NCI-H187 (cell line): ENCODE results near the gene MGMT.

Experiments
- DNase-seq, 2 experiments: peaks; one replicate each; lab custom pipeline; 2025; lab: John Stamatoyannopoulos, UW

Gene MGMT

DNA sequence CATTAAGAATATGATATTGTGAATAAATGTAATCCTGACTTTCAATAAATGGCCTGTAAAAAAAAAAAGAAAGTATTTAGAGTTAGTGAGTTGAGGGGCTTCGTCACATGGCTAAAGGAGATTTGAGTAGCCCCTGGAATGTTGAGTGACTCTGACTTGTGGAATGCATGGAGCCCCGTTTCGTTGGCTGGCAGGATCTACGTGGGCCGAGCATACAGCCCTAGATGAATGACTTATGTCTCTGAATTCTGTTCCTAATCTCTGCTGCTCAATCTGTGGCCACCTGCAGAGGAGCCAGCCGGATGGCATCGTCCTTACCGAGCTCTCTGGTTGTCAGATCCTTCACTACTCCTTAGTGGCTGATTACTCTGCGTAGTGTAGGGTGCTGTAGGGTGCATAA lies 155.7 kb downstream of the MGMT start:
- DNase-seq: no peak

DNA sequence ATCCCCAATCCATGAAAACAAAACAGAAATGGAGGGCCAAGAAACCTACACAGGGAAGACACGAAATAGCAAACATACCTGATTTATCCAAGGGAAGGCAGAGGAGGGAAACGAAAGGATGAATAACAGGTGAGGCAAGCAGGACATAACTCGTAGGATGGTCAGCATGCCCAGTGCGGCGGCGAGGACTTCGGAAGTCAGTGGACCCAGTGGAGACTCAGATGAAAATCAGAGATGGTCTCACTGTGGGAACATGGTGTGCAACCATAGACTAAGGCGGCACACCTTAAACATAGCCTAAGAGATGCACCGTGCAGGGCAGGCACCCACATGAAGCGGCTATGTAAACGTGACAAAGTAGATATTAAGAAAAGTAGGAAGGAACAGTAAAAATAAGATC lies 157.5 kb downstream of the MGMT start:
- no peak for DNase-seq

DNA sequence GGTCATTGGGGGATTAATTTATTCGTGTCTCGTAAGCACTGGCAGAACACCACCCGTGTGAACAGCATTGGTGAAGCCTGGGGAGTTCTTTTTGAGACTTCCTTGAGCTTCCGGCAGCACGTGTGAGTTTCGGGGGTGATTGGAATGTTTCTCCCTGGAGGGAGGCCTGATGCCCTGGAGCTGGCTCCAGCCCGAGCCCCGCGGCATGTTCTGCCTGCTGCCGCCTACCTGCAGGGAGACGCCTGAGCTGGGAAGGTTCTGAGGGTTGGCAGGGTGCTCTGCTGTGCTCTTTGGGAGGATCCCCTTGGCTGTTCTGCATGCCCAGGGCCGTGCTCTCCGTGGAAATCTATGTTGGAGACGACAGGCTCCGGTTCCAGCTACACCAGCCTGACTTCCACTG lies 159.3 kb downstream of the MGMT start:
- no peak for DNase-seq

DNA sequence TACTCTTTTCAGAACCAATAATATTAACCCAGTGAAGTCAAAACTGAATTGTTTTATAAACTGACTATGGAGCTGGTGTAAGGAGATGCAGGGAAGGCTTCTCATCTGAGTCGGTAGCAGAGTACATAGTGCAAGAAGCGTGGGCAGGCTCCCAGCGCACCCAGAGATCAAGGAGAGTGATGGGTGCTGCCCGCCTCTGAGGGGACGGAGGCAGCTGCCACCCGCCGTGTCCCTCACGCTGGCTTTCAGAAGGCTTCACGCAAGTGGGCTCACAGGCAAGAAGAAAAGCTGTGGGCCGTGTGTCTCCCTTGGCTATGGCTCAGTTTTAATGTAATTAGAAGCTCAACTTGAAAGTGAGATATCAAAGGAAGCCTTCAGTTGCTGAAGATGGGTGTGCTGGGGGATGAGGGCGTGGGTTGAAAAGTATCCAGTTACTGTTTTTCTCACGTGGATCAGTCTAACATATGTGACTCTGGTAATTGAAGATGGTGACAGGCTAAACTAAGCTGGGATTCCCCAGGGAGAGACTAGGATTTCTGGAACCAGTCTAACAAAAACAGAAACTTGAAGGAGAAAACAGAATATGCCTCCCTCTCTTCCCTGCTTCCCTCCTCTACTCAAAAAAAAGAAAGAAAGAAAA lies 159.9 kb downstream of the MGMT start:
- DNase-seq: no peak

DNA sequence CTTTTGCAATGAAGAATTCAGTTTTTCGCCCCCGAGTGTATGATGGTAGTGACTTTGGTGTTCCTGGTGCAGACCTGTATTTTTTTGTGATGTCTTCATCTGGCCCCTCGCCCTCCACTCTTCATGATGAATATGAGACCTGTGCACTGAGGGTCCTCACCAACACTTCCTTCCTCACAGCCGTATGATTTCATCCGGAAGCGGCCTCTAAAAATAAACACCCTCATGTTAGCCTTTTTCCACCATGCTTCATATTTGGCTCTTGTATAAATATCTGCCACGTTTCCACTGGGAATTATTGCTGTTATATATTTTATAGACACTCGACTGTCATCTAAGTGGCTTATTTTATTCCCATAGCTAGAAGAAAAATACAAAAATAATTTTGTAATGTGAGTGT lies 160.4 kb downstream of the MGMT start:
- DNase-seq: no peak

DNA sequence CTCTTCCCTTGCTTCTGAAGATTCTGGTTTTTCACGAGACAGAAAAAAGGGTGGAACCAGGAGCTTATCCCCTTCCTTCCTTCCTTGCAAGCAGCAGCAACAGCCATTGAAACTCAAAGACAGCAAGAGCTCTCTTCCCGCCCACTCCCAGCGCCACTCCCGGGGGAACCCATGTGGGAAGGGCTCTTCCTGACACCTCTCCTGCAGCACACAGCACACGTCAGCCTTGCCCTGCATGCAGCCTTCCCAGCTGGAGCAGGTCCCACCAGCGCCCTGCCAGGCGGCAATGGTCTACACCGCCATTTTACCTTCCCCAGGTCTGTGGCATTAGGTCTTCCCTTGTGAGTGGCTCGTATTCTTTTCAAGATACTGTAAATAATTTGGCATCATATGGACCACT lies 161.8 kb downstream of the MGMT start:
- DNase-seq: no peak

DNA sequence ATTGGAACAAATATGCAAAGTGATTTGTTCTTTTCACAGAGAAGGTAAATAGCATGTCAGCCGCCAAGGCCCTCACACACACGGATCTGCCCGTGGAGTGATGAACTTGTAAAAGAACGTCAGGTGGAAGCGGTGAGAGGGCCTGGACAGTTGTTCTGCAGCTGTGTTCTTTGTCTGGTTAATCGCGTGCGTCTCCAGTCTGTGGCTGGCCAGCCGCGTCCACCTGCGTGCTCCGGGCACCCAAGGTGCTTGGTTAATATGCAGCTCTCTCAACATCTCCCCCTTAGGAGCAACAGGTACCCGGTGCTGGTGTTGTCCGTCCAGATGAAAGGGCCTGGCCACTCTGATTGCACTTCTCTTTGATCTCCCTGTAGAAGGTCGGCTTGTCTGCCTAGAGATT lies 162.9 kb downstream of the MGMT start:
- DNase-seq: no peak

DNA sequence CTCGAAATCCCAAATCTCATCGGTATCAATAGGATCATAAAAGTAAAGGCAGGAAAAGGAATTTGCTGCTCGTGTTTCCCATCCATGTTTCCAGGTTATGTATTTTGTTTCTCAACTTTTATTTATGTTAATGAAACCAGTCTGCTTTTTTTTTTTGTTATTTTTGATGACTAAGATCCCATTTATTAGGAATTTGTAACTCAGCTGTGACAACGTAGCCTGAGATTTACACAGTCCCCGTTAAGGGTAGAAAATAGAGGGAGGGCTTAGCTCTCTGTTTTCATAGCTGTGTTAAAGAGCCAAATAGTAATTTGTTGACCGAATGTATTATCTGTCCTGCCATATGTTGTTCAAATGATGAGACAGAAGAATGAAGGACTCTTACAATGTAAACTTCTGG lies 164.0 kb downstream of the MGMT start:
- DNase-seq: no peak

DNA sequence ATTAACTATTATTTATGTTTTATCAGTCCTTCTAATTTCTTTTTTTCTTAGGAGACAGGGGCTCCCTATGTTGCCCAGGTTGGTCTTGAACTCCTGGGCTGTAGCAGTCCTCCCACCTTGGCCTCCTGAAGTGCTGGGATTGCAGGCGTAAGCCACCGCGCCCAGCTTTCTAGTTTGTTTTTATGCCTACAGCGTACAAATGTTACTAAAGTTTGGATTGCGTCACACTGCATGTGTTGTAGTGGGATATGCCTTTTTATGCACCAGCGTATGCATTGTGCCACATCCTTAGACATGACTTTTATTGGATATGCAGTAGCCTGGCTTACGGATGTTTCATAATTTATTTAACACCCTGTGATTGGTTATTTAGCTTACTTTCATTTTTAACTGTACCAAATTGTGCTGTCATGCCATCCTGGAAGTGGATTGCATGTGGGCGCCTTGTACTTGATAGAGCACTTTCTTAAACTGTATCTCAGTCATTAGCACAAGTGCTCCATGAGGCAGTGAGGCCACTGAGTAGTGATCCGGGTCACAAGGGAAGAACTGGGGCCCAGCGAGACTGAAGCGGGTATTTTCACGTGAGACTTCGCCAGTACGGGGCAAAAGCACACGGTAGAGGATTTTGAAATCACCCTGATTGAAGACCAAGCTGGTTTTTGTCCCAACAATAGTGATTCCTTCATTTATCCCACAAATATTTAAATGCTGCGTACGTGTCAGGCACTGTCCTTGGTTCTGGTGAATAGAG lies 165.0 kb downstream of the MGMT start:
- DNase-seq: no peak

DNA sequence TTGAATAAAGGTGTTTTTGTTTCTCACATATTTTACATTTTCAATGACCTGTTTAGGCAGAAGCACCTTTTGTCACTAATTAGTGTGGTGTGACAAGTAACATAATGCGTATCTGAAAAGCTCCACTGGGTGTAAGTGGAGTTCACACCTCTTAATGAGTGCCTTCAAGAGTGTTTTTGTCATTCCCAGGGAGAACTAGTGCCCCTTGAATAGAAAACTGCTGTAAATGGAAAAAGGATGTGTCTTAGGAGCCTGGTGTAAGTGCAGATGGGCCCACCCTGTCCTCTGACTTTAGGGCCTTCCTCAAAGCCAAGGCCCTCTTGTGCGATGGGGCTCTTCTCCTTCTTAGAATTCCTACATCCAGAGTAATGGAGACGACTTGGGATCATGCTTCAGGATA lies 170.0 kb downstream of the MGMT start:
- no peak for DNase-seq

DNA sequence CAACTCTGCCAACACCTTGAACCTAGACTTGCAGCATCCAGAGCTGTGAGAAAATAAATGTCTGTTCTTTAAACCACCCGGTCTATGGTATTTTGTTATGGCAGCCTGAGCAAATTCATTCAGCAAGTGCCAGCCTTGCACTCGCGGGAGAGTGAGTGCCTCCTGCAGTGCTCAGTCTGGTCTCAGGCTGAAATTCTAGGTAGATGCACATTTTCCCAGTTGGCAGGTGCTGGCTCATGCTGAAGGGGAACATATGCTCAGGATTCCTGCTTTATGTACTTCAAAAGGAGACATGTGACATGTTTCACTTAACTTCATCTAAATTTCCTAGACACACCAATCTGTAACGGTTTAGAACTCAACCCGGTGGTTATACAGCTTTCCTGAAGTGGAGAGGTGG lies 170.8 kb downstream of the MGMT start:
- DNase-seq: no peak

DNA sequence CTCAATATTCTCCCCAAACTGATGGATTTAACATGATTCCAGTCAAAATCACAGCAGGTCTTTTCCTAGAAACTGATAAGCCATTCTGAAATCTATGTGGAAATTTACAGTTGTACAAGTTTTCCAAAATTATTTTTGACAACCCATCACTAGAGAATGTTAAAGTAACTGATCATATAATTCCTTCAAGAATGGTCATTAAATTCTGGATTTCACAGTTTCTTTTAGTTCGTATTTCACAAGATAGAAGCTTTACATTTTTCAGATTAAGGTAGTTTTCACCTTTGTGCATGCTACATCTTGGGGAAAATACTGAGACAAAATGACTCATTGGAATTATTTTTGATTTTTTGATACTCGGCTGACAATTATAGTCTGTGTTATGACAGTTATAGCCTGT lies 174.3 kb downstream of the MGMT start:
- DNase-seq: no peak

DNA sequence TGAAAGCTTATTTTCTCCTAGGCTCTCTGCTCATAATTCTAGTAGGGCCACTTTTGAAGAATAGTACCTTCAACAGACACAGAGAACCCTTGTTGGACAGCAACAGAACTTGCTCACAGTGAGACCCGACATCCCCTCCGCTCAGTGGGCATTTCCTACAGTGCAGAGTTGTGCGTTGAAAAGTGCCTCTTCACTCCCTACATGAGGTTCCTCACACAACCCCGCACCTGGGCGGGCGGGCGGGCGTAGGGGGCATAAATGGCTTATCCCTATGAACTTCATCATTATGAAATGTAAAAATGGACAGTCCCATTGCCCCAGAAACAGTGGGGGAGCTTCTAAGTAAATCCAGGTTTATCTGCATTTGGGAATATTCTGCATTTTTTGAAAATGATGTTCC lies 174.9 kb downstream of the MGMT start:
- DNase-seq: no peak

DNA sequence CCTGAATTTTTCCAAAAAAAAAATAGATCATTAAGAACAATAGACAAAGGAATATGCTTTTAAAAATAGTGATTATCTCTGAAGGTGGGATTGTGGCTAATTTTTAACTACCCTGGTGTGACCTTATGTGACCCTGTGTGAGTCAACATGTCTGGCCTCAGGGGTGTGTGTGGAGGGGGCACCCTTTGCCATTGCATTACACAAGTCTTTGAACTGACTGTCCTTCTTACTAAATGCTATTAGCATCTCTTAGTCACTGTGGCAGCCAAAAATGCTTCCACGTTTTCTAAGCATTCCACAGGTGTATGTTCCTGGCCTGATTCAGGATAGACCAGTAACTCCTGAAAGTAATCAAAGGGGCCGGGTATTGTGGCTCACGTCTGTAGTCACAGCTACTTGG lies 175.4 kb downstream of the MGMT start:
- no peak for DNase-seq

DNA sequence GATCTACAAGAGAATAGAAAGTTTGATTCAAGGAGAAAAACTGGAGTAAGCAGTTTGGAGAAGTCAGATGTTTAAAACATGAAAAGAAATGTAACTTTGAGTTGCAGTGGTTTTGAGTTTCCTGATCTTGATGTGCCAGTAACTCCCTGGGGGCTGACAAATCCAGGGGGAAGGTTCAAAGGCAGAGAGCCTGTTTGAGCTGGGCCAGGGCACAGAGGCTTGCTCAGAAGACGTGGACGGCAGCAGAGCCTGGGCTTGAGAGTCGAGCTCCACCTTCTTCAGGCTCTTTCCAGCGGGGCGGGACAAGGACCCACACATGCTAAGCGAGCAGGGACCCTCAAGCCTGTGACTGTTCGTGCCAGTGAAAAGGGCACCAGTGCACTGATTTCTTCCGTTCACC lies 176.2 kb downstream of the MGMT start:
- DNase-seq: no peak

DNA sequence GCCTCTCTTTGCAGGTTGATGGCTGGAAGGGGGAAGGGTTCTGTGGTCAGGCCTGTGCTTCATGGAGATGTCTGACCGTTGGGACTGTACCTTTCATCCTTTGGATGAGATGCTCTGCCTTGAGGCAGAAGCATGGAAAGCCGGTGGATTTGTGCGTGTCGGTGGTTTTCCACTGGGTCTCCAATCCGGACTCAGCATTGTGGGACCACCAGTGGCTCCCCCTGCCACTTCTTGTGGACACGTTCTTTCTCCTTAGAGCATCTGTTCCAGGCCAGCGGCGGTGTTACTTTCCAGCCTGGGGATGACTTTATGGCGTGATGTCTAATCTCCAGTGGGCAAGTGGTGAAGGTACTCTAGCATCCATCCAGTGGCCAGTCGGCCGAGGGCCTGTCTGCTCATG lies 178.4 kb downstream of the MGMT start:
- no peak for DNase-seq

DNA sequence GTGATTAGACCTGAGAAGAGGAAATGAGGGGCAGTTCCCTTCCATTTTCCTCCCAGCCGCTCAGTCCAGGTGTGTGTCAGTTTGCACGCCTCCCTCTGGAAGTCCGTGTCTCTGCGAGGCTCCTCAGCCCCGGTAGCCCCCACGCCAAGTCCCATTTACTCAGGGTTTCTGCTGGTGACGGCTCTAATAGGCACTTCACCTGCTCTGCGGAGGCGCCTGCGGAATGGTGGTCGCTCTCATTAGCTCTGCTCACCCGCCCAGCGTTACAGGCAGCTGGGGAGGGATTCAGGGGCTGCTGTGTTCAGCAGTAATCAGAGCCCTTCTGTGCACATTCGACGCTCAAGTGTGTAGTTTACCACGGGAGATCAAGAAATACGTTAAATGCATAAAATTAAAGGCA lies 179.9 kb downstream of the MGMT start:
- no peak for DNase-seq

DNA sequence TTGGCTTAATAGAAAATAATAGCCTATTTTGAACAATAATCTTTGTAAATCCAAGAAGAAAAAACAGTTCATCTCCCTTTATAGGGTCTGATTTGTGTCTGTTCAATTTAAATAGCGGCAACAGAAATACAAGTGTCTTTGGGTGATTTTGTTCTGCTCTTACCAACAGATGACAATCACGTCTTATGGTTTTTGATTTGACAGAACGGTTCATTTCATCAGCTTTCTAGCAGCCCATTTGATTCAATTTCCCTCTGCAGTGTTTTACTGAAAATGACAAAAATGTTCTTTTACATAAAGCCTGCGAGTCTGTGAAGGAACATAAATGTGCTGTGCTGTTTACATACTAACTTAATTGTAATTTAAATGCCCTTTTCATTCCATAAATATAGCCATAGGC lies 180.5 kb downstream of the MGMT start:
- no peak for DNase-seq

DNA sequence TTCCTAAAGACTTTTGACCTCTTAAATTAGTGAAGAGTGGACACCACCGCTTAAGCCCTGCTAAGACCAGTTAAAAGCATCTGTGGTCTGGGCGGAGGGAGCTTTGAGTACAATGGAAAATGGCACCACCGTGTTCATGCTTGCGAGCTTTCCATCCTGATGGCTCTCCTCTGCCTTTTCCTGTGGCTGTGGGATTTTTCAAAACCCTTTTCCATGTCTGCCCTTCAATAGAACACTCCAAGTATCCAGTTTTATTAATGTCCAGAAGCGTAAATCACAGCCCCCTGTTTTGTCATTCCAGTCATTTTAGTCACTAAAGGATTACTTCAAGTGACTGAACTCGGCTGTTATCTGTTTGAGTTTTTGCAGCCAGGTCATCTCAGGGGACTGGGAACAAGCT lies 181.8 kb downstream of the MGMT start:
- DNase-seq: no peak

DNA sequence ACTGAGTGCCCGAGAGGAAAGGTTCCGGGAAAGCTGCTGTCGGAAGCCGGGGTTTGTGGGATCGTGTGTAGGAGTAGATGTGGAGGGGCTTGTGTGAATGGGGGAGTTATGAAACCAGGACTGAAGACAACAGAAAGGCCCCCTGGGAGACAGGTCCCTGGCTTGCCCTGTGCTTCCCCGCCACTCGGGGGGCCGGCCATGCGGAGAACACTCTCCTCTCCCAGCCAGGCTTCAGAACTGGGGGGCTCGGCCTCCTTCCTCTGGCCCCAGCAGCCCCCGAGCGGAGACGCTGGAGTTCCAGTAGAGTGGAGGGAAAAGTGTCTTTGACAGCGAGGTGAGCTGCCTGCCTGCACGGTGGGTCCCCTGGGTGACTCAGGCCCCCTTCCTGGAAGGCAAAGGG lies 185.0 kb downstream of the MGMT start:
- DNase-seq: no peak

DNA sequence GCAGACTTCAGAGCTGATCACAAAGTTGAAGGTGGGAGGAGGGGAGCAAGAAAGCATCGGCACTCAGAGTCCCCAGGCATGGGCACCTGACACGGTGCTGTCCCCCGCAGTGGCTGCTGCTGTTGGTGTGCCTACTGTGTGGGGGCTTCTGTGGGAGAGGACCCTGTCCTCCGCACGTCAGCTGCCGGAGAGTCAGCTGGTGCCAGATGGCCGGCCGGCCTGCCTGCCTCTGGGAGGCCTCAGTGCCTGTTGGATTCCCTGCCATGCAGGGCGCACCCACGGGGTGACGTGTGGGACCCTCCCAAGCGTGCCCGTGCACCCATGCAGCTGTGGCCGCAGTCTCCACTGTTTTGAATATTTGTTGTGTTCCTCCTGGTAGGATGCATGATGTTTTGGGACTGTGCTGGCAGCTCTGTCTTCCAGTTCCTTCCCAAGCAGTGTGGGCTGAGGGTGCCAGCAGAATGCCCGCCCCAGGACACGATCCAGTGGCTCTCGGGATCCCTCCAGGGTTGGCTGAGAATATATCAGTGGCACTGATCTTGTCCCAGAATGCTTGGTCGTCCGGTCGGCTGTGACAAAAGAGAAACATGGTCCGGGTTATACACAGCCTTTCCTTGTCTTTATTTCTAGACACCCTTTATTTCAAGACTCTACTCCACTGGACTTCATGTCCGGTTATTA lies 185.6 kb downstream of the MGMT start:
- DNase-seq: no peak

DNA sequence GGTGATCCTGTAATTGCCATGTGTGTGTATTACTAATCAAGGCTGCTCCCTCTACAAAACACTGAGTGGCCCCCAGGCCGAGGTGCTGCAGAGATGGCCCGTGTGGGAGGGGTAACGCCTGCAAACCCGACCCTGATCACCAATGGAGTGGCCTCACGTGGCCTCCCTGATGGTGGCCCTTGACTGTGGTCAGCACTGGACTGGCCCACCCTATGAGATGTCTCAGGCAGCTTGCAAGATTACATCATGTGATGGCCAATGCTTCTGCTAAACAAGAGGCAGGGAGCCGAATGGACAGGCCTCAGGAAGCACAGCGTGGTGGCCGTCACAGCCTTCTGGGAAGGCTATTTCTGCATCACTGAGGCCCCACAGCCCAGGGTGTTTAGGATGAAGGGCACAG lies 186.4 kb downstream of the MGMT start:
- DNase-seq: no peak

DNA sequence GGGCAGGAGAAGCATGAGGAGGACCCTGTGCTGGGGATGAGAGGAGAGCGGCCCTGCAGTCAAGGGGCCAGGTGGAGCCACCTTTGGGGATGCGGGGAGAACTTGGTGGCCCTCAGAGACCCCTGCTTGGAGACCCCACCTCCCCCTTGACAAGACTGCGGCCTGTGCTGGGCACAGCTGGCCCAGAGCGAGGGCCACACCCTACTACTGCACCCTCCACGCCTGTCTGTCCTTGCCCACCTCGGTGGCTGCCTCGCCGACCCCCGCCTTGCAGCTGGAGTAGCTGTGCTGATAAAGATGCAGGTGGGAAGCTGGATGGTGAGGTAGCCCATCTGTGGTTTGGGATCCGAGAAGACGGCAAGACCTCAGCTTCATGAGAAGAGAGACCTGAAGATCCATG lies 186.8 kb downstream of the MGMT start:
- no peak for DNase-seq

DNA sequence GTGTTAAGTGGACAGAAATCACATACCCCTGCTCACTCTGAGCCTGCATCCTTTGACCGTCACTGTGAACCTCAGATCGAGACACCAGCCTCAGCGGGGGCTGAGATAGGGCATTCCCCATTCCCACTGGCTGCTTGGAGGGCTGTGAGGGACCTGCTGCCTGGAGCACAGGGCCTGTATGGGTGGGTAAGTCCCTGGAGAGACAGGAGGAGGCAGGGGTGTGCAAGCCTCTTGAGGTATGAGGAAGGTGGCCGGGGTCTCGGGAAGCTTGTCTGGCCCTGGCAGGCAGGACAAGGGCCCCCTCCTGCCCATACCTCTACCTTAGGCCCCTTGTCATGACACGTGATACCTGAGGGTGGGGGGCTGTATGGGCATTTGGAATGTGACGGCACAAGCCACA lies 187.4 kb downstream of the MGMT start:
- no peak for DNase-seq
